Hepatocyte (in vitro differentiated cells): ENCODE measurements around the gene SF3B1.

Source experiments
- EZH2 ChIP-seq: fragments of 200-600 bp; sonication (generic); IDR thresholded peaks from 2 replicates; pipeline ENCODE4 v1.6.1; 2016; ENCODE audit warnings: antibody characterized with exemption, mild to moderate bottlenecking, borderline replicate concordance
- EZH2phosphoT487 ChIP-seq: fragments of 200-600 bp; sonication (generic); IDR thresholded peaks from one replicate; pipeline ENCODE4 v1.6.1; 2018; ENCODE audit warnings: antibody characterized with exemption, mild to moderate bottlenecking, low read depth, moderate library complexity; ENCODE audit not compliant: unreplicated experiment, severe bottlenecking
- TF ChIP-seq, protein P1 (sequence below): fragments of 200-600 bp; sonication (generic); IDR thresholded peaks from 2 replicates; pipeline ENCODE4 v1.5.1; 2016; ENCODE audit warnings: antibody characterized with exemption, mild to moderate bottlenecking; ENCODE audit not compliant: poor library complexity

DNA sequence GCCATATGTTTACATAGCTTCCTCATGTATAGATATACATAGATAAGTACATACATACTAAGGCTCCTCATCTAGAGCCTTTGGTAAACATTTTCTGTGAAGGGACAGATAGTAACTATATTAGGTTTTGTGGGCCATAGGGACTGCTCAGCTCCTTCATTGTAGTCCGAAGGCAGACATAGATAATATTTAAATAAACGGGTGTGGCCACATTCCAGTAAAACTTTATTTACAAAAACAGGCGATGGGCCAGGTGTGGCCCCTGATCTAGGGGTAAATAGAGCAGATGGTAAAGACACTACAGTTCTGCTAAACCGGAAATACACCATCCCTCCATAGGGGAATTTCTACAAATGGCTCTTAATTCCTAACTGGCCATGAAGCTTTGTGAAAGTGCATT, 25.8 kb upstream of the SF3B1 start:
- TF ChIP-seq, protein P1, sequence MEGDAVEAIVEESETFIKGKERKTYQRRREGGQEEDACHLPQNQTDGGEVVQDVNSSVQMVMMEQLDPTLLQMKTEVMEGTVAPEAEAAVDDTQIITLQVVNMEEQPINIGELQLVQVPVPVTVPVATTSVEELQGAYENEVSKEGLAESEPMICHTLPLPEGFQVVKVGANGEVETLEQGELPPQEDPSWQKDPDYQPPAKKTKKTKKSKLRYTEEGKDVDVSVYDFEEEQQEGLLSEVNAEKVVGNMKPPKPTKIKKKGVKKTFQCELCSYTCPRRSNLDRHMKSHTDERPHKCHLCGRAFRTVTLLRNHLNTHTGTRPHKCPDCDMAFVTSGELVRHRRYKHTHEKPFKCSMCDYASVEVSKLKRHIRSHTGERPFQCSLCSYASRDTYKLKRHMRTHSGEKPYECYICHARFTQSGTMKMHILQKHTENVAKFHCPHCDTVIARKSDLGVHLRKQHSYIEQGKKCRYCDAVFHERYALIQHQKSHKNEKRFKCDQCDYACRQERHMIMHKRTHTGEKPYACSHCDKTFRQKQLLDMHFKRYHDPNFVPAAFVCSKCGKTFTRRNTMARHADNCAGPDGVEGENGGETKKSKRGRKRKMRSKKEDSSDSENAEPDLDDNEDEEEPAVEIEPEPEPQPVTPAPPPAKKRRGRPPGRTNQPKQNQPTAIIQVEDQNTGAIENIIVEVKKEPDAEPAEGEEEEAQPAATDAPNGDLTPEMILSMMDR, result no peak
- TF ChIP-seq EZH2 (no peak), EZH2phosphoT487 (no peak)
